Measurements from ENCODE around the gene MEOX1.

The MEOX1 gene

DNA sequence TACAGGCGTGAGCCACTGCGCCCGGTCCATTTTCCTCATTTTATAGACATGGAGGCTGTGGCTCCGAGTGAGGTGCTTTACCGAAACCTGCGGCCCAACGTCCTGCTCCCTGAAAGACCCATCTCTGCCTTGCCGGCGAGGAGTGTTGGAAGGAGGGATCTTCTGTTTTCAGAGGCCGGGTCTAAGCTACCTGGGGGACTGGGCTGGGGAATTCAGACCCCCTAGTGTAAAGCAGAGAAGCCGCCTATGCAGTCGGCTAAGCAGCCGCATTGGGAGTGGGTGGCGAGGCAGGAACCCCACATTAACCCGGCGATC, 16.3 kb downstream of the MEOX1 start:
- H3K36me3 ChIP-seq = no peaks in the 10 kb centered on the region
- H3K9me3 ChIP-seq = no peaks in the 10 kb centered on the region
- peak overlapping the region; percentile 47 for H3K4me3 ChIP-seq (ENCODE audit: low read depth, low read length)
- DNase-seq = no peak
- H3K4me1 ChIP-seq = no peaks in the 10 kb centered on the region
- peaks cover 10% of the 10 kb centered on the region; the same call in 1 of the 2 replicates for H3K27me3 ChIP-seq
- TF ChIP-seq, protein P1, sequence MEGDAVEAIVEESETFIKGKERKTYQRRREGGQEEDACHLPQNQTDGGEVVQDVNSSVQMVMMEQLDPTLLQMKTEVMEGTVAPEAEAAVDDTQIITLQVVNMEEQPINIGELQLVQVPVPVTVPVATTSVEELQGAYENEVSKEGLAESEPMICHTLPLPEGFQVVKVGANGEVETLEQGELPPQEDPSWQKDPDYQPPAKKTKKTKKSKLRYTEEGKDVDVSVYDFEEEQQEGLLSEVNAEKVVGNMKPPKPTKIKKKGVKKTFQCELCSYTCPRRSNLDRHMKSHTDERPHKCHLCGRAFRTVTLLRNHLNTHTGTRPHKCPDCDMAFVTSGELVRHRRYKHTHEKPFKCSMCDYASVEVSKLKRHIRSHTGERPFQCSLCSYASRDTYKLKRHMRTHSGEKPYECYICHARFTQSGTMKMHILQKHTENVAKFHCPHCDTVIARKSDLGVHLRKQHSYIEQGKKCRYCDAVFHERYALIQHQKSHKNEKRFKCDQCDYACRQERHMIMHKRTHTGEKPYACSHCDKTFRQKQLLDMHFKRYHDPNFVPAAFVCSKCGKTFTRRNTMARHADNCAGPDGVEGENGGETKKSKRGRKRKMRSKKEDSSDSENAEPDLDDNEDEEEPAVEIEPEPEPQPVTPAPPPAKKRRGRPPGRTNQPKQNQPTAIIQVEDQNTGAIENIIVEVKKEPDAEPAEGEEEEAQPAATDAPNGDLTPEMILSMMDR (IDR thresholded peaks at IDR 0.05; ENCODE audit: low read depth, low read length) = no peak

DNA sequence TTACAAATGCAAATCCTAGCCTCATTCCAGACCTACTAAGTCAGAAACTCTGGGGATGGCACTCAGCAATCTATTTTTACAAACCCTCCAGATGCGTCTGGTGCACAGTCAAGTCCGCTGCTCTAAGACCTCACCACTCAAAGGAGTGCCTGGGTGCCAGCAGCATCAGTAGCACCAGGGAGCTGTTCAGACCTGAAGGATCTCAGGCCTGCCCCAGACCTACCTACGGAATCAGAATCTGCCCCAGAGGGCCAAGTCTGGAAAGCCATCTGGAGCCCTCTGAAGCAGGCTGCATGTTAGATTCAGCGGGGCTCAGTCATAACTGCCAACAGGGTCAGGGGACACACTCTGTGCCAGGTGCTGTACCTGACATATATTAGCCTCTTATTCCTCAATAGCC, 17.6 kb downstream of the MEOX1 start:
- no peaks in the 10 kb centered on the region for H3K36me3 ChIP-seq
- H3K27me3 ChIP-seq = peaks cover 10% of the 10 kb centered on the region; the same call in 1 of the 2 replicates
- H3K4me3 ChIP-seq (ENCODE audit: low read depth, low read length) = no peak overlapping the region
- H3K9me3 ChIP-seq = no peaks in the 10 kb centered on the region
- TF ChIP-seq, protein P1 (IDR thresholded peaks at IDR 0.05; ENCODE audit: low read depth, low read length) = no peak
- H3K4me1 ChIP-seq = no peaks in the 10 kb centered on the region
- no peak for DNase-seq

DNA sequence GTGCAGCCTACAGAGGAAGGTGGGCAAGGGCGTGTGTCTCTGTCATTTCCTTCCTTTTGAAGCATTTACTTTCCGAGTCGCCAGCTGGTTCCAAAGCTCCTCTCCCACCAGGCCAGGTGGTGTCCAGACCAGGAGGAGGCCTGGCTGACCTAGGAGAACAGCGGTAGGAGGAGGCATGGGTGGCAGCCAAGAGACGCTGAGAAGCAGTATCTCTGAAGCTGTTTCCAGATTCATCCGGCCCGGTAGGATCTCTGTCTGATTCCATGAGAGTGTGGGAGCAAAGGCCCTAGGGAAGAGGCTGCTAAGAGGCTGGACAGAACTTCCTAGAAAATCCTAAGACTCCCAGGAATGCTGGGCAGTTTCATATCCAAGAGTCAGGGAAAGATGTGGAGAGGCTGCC, 20.3 kb downstream of the MEOX1 start:
- no peak overlapping the region for H3K4me3 ChIP-seq (ENCODE audit: low read depth, low read length)
- no peaks in the 10 kb centered on the region for H3K4me1 ChIP-seq
- no peaks in the 10 kb centered on the region for H3K36me3 ChIP-seq
- DNase-seq = no peak
- H3K9me3 ChIP-seq = no peaks in the 10 kb centered on the region
- TF ChIP-seq, protein P1 (IDR thresholded peaks at IDR 0.05; ENCODE audit: low read depth, low read length) = no peak
- peaks cover 10% of the 10 kb centered on the region; the same call in 1 of the 2 replicates for H3K27me3 ChIP-seq

DNA sequence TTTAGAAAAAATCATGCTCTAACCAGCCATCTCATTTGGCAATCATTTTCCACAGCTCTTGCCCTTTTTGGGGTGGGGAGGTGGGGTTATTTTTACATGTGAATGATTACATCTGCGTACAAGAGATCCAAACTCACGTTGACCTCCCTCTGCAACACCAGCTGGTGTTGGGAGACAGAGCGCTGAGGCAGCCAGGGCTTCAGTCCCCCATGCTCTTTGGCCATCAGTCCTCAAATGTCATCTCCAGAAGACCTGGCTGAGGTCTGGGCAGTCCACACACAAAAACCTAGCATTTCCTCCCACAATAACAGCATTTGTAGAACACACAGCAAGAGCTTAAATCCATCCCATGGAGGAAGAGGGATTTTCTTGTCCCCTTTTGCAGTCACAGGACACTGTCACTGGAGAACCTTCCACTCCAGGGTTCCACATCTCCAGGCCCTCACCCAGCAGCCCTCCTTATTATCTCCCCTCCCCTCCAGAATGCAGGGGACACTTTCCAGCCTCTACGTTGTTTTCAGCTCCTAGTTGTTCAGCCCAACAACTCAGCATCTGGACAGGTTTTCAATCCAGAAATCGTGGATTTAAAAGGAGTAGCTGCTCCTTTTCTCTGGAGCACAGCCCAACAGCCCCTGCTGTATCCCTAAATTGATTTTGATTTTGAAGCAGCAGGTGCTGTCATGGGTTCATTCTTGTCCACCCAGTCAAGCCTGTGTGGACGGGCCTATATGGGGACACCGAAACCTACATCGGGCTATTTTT, 21.1 kb downstream of the MEOX1 start:
- TF ChIP-seq, protein P1 (IDR thresholded peaks at IDR 0.05; ENCODE audit: low read depth, low read length) = no peak
- peaks cover 5% of the 10 kb centered on the region; the same call in 1 of the 2 replicates for H3K27me3 ChIP-seq
- no peaks in the 10 kb centered on the region for H3K36me3 ChIP-seq
- H3K4me3 ChIP-seq (ENCODE audit: low read depth, low read length) = no peak overlapping the region
- H3K9me3 ChIP-seq = no peaks in the 10 kb centered on the region
- H3K4me1 ChIP-seq = no peaks in the 10 kb centered on the region
- DNase-seq = no peak

DNA sequence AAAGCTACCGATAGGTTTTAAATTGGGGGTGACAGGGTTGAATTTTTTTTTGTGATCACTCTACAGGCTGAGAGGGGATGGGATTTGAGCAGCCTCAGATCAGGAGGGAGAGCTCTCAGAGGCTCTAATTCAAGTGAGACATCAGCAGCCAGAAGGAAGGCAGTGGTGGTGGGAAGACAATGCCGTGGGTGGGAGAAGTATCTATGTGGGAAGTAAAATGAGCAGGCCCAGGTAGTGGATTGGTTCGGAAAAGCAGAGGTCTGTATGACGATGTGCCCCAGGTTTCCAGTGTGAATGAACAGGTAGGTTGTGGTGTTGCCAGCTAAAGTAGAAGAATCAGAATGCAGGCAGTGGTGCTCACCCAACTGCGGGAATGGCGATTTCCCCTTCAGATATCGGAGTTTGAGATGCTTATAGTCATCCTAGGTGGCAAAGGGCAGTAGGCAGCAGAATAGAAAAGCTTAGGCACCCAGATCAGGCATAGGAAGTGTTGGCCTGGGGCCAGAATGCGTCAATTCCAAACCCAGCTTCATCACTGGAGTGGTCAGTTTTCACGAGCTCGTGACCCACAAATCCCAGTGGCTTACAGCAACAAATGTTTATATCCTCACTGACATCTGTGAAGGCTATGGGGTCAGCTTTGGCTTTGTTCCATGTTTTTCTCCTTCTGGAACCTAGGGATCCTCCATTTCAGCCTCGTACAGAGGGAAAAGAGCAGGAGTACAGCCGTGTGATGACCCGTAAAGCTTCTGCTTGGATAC, 24.0 kb downstream of the MEOX1 start:
- TF ChIP-seq, protein P1 (IDR thresholded peaks at IDR 0.05; ENCODE audit: low read depth, low read length) = no peak
- no peak for DNase-seq
- Histone ChIP-seq H3K27me3 (no peaks in the 10 kb centered on the region), H3K4me3 (ENCODE audit: low read depth, low read length) (no peak overlapping the region), H3K4me1 (no peaks in the 10 kb centered on the region), H3K36me3 (no peaks in the 10 kb centered on the region), H3K9me3 (no peaks in the 10 kb centered on the region)

DNA sequence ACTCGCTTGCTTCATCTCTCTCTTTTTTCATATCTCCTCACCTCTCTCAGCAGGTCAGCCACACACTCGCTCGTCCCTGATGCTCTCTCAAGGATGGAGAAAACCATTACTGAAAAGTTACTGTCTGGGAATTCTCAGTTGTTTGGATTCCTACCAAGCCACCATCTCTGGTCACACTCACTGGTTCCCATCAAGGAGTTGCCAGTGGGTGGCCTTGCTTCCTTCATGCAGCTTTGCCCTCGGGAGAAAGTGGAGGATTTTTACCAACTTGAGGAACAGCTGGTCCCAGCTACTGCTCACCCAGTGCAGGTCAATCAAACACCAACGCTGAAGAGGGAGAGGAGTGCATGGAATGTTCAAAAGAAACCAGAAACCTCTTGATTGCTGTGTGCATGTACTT, 25.3 kb downstream of the MEOX1 start:
- H3K36me3 ChIP-seq = no peaks in the 10 kb centered on the region
- no peaks in the 10 kb centered on the region for H3K27me3 ChIP-seq
- H3K4me3 ChIP-seq (ENCODE audit: low read depth, low read length) = no peak overlapping the region
- TF ChIP-seq, protein P1 (IDR thresholded peaks at IDR 0.05; ENCODE audit: low read depth, low read length) = no peak
- H3K9me3 ChIP-seq = no peaks in the 10 kb centered on the region
- no peak for DNase-seq
- no peaks in the 10 kb centered on the region for H3K4me1 ChIP-seq

Data from BE2C (cell line).